ENCODE results near the gene CD300A. TPM values are rescaled to one million over a fixed set of nuclear protein-coding genes. Genes with fewer than 3 reads are reported as not detected.

CD300A gene
- total RNA-seq, 3 donors from 2014 or later: 3.7 to 7.0 (median 5.2) TPM

GRCh38 chr17:74529243-74529642 is 62.8 kb downstream of the CD300A start:
- ATAC-seq (no peak), DNase-seq (no peak)
- no peaks in the 10 kb centered on the region for H3K36me3 ChIP-seq (ENCODE audit: low read depth)
- intact Hi-C loops (cut with DNase I, micrococcal nuclease): no loop called here
- no peak overlapping the region for H3K4me3 ChIP-seq
- H3K9me3 ChIP-seq: no peaks in the 10 kb centered on the region
- no peaks in the 10 kb centered on the region for H3K4me1 ChIP-seq (ENCODE audit: low read depth)
- no peak for TF ChIP-seq CTCF (IDR thresholded peaks at IDR 0.05)

- intact Hi-C loops (cut with DNase I, micrococcal nuclease): no loop called here
- no peak for DNase-seq
- no peaks in the 10 kb centered on the region for H3K36me3 ChIP-seq (ENCODE audit: low read depth)
- no peak for ATAC-seq
- H3K9me3 ChIP-seq: no peaks in the 10 kb centered on the region
- H3K4me3 ChIP-seq: no peak overlapping the region
- TF ChIP-seq CTCF (IDR thresholded peaks at IDR 0.05): no peak
- H3K4me1 ChIP-seq (ENCODE audit: low read depth): no peaks in the 10 kb centered on the region
Observed at GRCh38 chr17:74530831-74531150, 64.4 kb downstream of the CD300A start.

GRCh38 chr17:74531231-74531761 is 64.9 kb downstream of the CD300A start, which contains the start of gene CD300LB:
Gene CD300LB (minus strand): TSS chr17:74531475. CDS start chr17:74531350, 125 bp downstream.
- Histone ChIP-seq H3K4me3 (no peak within 1 kb of the TSS), H3K36me3 (ENCODE audit: low read depth) (no peaks in the 10 kb centered on the region), H3K4me1 (ENCODE audit: low read depth) (no peaks in the 10 kb centered on the region), H3K9me3 (no peaks in the 10 kb centered on the region)
- TF ChIP-seq CTCF (IDR thresholded peaks at IDR 0.05): no peak
- intact Hi-C loops (cut with DNase I, micrococcal nuclease): no loop called here
- ATAC-seq (peak; percentile 31), DNase-seq (no peak)

- ATAC-seq (peak; percentile 70), DNase-seq (peak in 1 of 3 donors; percentile 40)
- TF ChIP-seq CTCF (IDR thresholded peaks at IDR 0.05): no peak
- intact Hi-C loops (cut with DNase I, micrococcal nuclease): no loop called here
- Histone ChIP-seq H3K9me3 (no peaks in the 10 kb centered on the region), H3K4me1 (ENCODE audit: low read depth) (no peaks in the 10 kb centered on the region), H3K36me3 (ENCODE audit: low read depth) (no peaks in the 10 kb centered on the region), H3K4me3 (no peak overlapping the region)
Observed at GRCh38 chr17:74532115-74532514, 65.7 kb downstream of the CD300A start.

Other genes starting within 250 kb of the CD300A start
- gene DNAI2, start 192.4 kb upstream of the CD300A start, total RNA-seq: not detected
- gene KIF19, start 140.4 kb upstream of the CD300A start, total RNA-seq: 1 to 10 TPM in 2 of 3 donors, under 1 TPM in 1; 0.73 to 7.4 (median 2.4) TPM
- gene BTBD17, start 104.8 kb upstream of the CD300A start, total RNA-seq: under 1 TPM in 1 of 3 donors, not detected in 2; 0.17 TPM
- under 1 TPM in 1 of 3 donors, not detected in 2; 0.17 TPM for gene GPR142, start 99.1 kb upstream of the CD300A start, total RNA-seq
- gene GPRC5C, start 34.5 kb upstream of the CD300A start, total RNA-seq: 100 to 1,000 TPM in 2 of 3 donors, 10 to 100 TPM in 1; 62.2 to 172 (median 139) TPM
- under 1 TPM in 2 of 3 donors, not detected in 1; 0.27 to 0.28 TPM for gene CD300LB, start 64.8 kb downstream of the CD300A start, total RNA-seq
- gene CD300C, start 79.5 kb downstream of the CD300A start, total RNA-seq: 1 to 10 TPM in 1 of 3 donors, under 1 TPM in 2; 0.26 to 1.7 (median 0.95) TPM
- not detected for gene CD300H, start 100.9 kb downstream of the CD300A start, total RNA-seq
- gene CD300LD, start 125.6 kb downstream of the CD300A start, total RNA-seq: not detected
- under 1 TPM in 2 of 3 donors, not detected in 1; 0.47 to 0.53 TPM for gene CD300E, start 157.1 kb downstream of the CD300A start, total RNA-seq
- gene CD300LF, start 246.3 kb downstream of the CD300A start, total RNA-seq: 1 to 10 TPM; 2.0 TPM

All from mucosa of descending colon (tissue), 3 donors.